Nephron progenitor cell (in vitro differentiated cells): ENCODE data around the gene KLK10.

ENCODE experiments used
- DNase-seq: peaks from one replicate; pipeline ENCODE4 v3.0.0; 2021
- H3K27ac Mint-ChIP-seq: 2 replicates; pipeline ENCODE4 v1.8.0; 2021; ENCODE audit warnings: mild to moderate bottlenecking, moderate library complexity, mixed read lengths
- H3K27me3 Mint-ChIP-seq: 2 replicates; pipeline ENCODE4 v1.8.0; 2021; ENCODE audit warnings: mild to moderate bottlenecking, low read depth, mixed read lengths; ENCODE audit not compliant: poor library complexity
- H3K36me3 Mint-ChIP-seq: 2 replicates; pipeline ENCODE4 v1.8.0; 2021; ENCODE audit warnings: low read depth, mixed read lengths
- H3K4me1 Mint-ChIP-seq: 2 replicates; pipeline ENCODE4 v1.8.0; 2021; ENCODE audit warnings: mixed read lengths
- H3K4me3 Mint-ChIP-seq: 2 replicates; pipeline ENCODE4 v1.8.0; 2021; ENCODE audit warnings: mild to moderate bottlenecking, moderate library complexity, mixed read lengths
- H3K9me3 Mint-ChIP-seq: 2 replicates; pipeline ENCODE4 v1.8.0; 2021; ENCODE audit warnings: mild to moderate bottlenecking, moderate library complexity, mixed read lengths
- TF ChIP-seq, protein P1 (sequence below): fragments of 200-600 bp; sonication (generic); IDR thresholded peaks from 2 replicates; pipeline ENCODE4 v1.5.0; 2021; ENCODE audit warnings: antibody characterized with exemption

Gene KLK10

DNA sequence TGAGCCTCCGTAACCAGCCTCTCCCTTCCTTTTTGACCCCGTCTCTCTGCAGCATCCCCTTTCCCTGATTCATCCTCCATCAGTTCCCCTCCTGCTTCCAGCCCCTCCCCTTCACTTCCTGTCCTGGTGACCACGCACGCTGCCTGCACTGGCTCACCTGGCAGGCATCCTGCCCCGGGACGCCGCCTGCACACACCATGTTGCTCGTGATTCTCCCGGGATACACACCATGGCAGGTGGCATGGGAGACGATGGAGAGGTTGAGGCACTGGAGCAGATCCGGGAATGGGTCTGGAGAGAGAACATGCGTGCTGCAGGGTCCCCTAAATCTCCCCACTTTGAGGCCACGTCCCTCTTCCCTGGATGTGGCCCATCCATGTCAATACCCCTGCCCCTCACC, 11.1 kb upstream of the KLK10 start:
- Mint-ChIP-seq H3K27me3 (peaks cover 33% of the 10 kb centered on the region), H3K4me3 (no peak overlapping the region), H3K36me3 (no peaks in the 10 kb centered on the region), H3K4me1 (peaks cover 12% of the 10 kb centered on the region), H3K9me3 (no peaks in the 10 kb centered on the region), H3K27ac (no peak overlapping the region)
- DNase-seq: no peak
- TF ChIP-seq, protein P1, sequence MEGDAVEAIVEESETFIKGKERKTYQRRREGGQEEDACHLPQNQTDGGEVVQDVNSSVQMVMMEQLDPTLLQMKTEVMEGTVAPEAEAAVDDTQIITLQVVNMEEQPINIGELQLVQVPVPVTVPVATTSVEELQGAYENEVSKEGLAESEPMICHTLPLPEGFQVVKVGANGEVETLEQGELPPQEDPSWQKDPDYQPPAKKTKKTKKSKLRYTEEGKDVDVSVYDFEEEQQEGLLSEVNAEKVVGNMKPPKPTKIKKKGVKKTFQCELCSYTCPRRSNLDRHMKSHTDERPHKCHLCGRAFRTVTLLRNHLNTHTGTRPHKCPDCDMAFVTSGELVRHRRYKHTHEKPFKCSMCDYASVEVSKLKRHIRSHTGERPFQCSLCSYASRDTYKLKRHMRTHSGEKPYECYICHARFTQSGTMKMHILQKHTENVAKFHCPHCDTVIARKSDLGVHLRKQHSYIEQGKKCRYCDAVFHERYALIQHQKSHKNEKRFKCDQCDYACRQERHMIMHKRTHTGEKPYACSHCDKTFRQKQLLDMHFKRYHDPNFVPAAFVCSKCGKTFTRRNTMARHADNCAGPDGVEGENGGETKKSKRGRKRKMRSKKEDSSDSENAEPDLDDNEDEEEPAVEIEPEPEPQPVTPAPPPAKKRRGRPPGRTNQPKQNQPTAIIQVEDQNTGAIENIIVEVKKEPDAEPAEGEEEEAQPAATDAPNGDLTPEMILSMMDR: no peak

DNA sequence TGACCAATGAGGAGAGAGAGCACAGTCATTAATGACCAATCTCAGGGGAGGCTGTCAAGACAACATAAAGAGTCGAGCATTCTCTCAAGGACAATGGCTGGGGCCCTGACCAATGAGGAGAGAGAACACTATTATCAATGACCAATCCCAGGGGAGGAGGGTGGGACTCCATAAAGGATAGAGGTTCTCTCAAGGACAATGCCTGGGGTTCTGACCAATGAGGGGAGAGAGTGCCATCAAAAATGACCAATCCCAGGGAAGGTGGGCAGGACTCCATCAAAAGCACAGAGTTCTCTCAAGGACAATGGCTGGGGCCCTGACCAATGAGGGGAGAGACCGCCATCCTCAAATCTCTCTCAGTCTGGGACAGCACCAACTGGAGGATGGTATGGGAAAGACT, 10.2 kb upstream of the KLK10 start:
- TF ChIP-seq, protein P1: no peak

DNA sequence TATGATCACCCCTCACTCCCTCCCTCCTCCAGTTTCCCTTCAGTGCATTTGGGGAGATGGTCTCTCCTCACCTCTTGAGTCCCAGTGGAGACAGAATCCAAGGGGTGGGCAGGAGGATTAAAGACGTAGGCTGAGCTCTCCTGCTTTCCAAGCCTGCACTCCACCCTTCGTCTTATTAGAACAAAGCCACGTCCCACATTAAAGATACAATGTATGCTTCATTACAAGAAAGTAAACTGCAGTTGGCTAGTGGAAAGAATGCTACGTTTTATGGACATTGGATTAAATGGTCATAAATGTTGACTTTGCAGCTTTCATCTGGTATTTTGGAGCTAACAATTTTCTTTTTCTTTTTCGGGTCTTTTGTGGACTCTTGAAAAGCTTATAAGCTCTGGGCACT, 8.4 kb upstream of the KLK10 start:
- no peak overlapping the region for H3K27ac Mint-ChIP-seq
- H3K4me3 Mint-ChIP-seq: no peak overlapping the region
- H3K4me1 Mint-ChIP-seq: peaks cover 19% of the 10 kb centered on the region
- TF ChIP-seq, protein P1: no peak
- H3K27me3 Mint-ChIP-seq: peaks cover 44% of the 10 kb centered on the region
- H3K9me3 Mint-ChIP-seq: no peaks in the 10 kb centered on the region
- DNase-seq: no peak
- H3K36me3 Mint-ChIP-seq: no peaks in the 10 kb centered on the region

More for the DNA sequence above, 10.2 kb upstream of the KLK10 start:
- peaks cover 19% of the 10 kb centered on the region for H3K4me1 Mint-ChIP-seq
- DNase-seq: no peak
- H3K36me3 Mint-ChIP-seq: no peaks in the 10 kb centered on the region
- peaks cover 36% of the 10 kb centered on the region for H3K27me3 Mint-ChIP-seq
- no peak overlapping the region for H3K27ac Mint-ChIP-seq
- no peak overlapping the region for H3K4me3 Mint-ChIP-seq
- no peaks in the 10 kb centered on the region for H3K9me3 Mint-ChIP-seq

DNA sequence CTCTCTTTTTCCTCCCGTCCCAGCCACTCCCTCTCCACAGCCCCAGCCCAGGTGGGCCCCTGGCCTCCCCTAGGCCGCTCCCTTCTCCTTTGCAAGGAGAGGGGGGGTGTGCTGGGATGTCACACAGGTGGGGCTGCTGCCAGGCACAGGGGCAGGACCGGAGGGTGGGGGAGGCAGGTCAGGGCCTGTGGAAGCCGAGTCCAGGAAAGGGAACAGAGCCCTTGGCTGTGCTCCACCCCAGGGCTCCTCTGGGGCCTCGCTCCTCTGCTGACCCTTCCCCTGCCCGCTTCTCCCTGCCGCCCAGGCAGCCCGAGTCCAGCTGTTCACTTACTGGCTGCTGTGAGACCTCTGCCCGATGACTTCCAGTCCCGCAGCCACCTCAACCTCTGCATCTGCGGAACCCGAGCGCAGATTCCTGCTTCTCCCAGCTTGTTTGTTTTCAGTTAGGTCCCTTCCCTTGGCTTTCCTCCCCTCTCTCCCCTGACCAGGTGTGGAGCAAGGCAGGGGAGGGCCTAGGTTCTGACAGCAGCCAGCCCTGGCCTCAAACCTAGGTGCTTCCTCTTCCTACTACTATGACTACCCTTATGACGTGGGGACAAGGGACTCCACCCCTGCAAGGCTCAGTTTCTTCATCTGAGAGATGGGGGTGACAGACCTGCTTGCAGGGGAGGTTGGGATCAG, 7.8 kb upstream of the KLK10 start:
- DNase-seq: no peak
- no peaks in the 10 kb centered on the region for H3K9me3 Mint-ChIP-seq
- peaks cover 48% of the 10 kb centered on the region for H3K27me3 Mint-ChIP-seq
- H3K4me1 Mint-ChIP-seq: peaks cover 19% of the 10 kb centered on the region
- H3K4me3 Mint-ChIP-seq: no peak overlapping the region
- no peaks in the 10 kb centered on the region for H3K36me3 Mint-ChIP-seq
- no peak overlapping the region for H3K27ac Mint-ChIP-seq
- TF ChIP-seq, protein P1: no peak

DNA sequence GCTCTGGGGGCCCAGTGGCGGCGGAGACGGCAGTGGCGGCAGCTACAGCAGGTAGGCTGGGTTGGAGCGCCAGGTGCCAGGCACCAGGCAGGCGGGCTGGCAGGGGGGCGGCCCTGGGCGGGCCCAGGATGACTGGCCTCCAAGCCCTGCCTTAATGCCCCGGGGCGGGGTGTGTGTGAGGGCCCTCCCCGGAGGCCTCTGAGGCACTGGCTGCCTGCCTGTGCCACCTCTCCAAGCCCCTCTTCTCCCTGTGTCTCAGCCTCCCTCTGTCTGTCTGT, 7.0 kb upstream of the KLK10 start, which contains the start of gene KLK11:
Gene KLK11, minus strand, starts transcription at position 63 of the 278 bp plus-strand sequence. CDS start 985 bp downstream, outside the sequence.
- Mint-ChIP-seq H3K9me3 (no peaks in the 10 kb centered on the region), H3K36me3 (no peaks in the 10 kb centered on the region), H3K4me1 (peaks cover 19% of the 10 kb centered on the region), H3K4me3 (no peak within 1 kb of the TSS), H3K27me3 (peaks cover 47% of the 10 kb centered on the region), H3K27ac (no peak within 1 kb of the TSS)
- TF ChIP-seq, protein P1: no peak
- DNase-seq: no peak
